ENCODE data around the gene UBXN7.
"Not testable (repeated sequence)": the region's sequence is repeated elsewhere in the genome, so short reads cannot be mapped to it uniquely, and the experiment has no call there.

The UBXN7 gene

DNA sequence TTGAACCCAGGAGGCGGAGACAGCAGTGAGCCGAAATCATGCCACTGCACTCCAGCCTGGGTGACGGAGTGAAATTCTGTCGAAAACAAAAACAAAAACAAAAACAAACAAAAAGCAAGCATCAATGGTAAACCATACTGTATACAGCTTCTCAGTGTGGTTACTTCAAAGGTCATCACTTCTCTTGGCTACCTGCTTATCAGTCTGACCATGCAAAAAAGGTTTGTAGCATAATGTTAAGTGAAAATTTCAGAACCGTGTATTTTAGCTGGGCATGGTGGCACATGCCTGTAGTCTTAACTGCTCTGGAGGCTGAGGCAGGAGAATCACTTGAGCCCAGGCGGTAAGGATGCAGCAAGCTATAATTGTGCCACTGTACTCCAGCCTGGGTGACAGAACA is 4.2 kb downstream of the UBXN7 start:
- Histone ChIP-seq H3K36me3 (ENCODE audit: control insufficient read depth, insufficient read depth, low read length) (no peaks in the 10 kb centered on the region), H3K9ac (no peak overlapping the region), H3K27me3 (ENCODE audit: control insufficient read depth, insufficient read depth, low read length) (no peaks in the 10 kb centered on the region), H3K4me3 (ENCODE audit: low read depth, low read length) (no peak overlapping the region), H3K9me3 (ENCODE audit: control insufficient read depth, low read length) (no peaks in the 10 kb centered on the region), H3K79me2 (peaks cover 65% of the 10 kb centered on the region), H3K4me2 (ENCODE audit: low read length) (no peak overlapping the region), H2AFZ (no peak overlapping the region), H3K27ac (no peak overlapping the region), H3K4me1 (no peaks in the 10 kb centered on the region)
- TF ChIP-seq, protein P1, sequence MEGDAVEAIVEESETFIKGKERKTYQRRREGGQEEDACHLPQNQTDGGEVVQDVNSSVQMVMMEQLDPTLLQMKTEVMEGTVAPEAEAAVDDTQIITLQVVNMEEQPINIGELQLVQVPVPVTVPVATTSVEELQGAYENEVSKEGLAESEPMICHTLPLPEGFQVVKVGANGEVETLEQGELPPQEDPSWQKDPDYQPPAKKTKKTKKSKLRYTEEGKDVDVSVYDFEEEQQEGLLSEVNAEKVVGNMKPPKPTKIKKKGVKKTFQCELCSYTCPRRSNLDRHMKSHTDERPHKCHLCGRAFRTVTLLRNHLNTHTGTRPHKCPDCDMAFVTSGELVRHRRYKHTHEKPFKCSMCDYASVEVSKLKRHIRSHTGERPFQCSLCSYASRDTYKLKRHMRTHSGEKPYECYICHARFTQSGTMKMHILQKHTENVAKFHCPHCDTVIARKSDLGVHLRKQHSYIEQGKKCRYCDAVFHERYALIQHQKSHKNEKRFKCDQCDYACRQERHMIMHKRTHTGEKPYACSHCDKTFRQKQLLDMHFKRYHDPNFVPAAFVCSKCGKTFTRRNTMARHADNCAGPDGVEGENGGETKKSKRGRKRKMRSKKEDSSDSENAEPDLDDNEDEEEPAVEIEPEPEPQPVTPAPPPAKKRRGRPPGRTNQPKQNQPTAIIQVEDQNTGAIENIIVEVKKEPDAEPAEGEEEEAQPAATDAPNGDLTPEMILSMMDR (IDR thresholded peaks at IDR 0.05) = no peak

DNA sequence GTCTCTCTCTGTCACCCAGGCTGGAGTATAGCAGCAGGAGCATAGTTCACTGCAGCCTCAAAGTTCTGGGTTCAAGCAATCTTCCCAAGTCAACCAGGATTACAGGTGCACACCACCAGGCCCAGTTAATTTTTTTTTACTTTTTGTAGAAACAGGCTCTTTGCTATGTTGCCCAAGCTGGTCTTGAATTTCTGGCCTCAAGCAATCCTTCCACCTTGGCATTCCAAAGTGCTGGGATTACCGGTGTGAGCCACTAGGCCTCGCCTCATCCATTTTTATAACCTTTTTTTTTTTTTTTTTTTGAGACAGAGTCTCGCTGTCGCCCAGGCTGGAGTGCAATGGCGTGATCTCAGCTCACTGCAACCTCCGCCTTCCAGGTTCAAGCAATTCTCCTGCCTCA is 7.8 kb downstream of the UBXN7 start:
- H2AFZ ChIP-seq, H3K4me1 ChIP-seq, H3K27ac ChIP-seq: not testable (repeated sequence)

DNA sequence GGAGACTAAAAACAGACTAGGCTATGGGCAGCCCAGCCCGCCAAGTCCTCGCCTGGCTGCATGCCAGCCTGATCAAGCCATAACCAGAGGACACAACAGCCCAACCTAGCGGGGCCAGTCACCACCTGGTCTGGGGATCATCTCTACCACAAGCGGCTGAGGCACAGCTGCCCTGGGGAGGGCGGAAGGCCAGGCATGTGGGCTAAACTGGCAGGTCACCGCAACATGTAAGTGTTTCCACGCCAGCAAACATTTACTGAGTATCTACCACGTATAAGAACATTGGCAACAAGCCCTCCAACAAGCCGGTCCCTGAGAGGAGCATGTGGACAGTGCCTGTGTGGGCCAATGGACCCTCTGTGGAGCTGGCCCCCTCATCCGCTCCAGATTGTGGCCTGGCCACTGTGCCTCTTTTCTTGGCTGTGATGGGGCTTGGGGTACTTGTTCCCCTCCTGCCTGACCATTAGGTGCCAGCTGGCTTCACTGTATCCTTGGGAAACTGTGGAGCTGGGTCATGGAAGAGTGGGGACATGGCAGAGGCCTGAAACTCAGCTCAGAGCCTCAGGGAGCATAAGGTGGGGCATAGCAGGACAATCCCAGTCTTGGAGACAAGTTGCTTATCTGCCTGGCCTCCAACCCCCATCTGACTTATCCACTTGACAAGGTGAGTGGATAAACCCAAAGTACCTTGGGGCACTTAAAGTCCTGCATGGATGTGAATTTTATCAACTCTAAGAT is 9.0 kb downstream of the UBXN7 start:
- no peaks in the 10 kb centered on the region for H3K36me3 ChIP-seq (ENCODE audit: control insufficient read depth, insufficient read depth, low read length)
- peaks cover 3% of the 10 kb centered on the region for H3K4me1 ChIP-seq
- no peak overlapping the region for H3K4me3 ChIP-seq (ENCODE audit: low read depth, low read length)
- TF ChIP-seq, protein P1 (IDR thresholded peaks at IDR 0.05) = no peak
- H3K27ac ChIP-seq = no peak overlapping the region
- no peaks in the 10 kb centered on the region for H3K27me3 ChIP-seq (ENCODE audit: control insufficient read depth, insufficient read depth, low read length)
- H3K9me3 ChIP-seq (ENCODE audit: control insufficient read depth, low read length) = no peaks in the 10 kb centered on the region
- H3K9ac ChIP-seq = no peak overlapping the region
- H3K4me2 ChIP-seq (ENCODE audit: low read length) = peak overlapping the region; percentile 24
- peaks cover 89% of the 10 kb centered on the region for H3K79me2 ChIP-seq
- no peak overlapping the region for H2AFZ ChIP-seq

More for the DNA sequence above, 7.8 kb downstream of the UBXN7 start:
- not testable (repeated sequence) for H3K4me3 ChIP-seq (ENCODE audit: low read depth, low read length); H3K9ac ChIP-seq; H3K36me3 ChIP-seq (ENCODE audit: control insufficient read depth, insufficient read depth, low read length); H3K27me3 ChIP-seq (ENCODE audit: control insufficient read depth, insufficient read depth, low read length); H3K9me3 ChIP-seq (ENCODE audit: control insufficient read depth, low read length); H3K4me2 ChIP-seq (ENCODE audit: low read length)
- H3K79me2 ChIP-seq = peaks cover 88% of the 10 kb centered on the region

DNA sequence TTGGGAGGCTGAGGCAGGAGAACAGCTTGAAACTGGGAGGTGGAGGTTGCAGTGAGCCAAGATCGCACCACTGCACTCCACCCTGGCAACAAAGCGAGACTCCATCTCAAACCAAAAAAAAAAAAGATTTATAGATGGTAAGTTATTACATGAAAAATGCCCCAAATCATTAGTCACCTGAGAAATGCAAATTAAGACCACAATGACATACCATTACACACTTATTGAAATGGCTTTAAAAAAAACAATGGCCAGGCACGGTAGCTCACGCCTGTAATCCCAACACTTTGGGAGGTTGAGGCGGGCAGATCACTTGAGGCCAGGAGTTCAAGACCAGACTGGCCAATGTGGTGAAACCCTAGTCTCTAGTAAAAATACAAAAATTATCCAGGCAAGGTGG is 10.6 kb downstream of the UBXN7 start:
- H3K4me2 ChIP-seq (ENCODE audit: low read length); H3K36me3 ChIP-seq (ENCODE audit: control insufficient read depth, insufficient read depth, low read length); H3K4me3 ChIP-seq (ENCODE audit: low read depth, low read length); H3K27me3 ChIP-seq (ENCODE audit: control insufficient read depth, insufficient read depth, low read length); H3K27ac ChIP-seq; H3K4me1 ChIP-seq; H3K9me3 ChIP-seq (ENCODE audit: control insufficient read depth, low read length); H2AFZ ChIP-seq; H3K9ac ChIP-seq: not testable (repeated sequence)
- peaks cover 84% of the 10 kb centered on the region for H3K79me2 ChIP-seq

DNA sequence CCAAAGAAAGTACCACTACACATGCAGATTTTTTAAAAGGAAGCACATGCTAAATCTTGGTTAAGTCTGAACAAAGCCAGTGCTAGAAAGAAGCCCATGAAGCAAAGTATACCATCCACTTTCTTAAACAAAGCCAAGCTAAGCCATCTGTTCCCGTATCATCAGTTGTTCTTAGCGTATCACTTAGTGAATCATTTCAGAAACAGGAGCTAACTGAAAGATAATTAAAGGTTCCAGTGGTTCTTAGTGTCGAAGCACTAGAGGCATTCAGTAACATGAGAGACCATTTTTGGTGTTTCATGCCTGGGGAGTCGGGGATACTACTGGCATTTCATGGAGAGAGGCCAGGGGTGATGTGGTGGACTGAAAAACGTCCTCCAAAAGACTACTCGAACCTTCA is 12.8 kb downstream of the UBXN7 start:
- peaks cover 77% of the 10 kb centered on the region for H3K79me2 ChIP-seq
- no peak overlapping the region for H3K4me2 ChIP-seq (ENCODE audit: low read length)
- no peaks in the 10 kb centered on the region for H3K27me3 ChIP-seq (ENCODE audit: control insufficient read depth, insufficient read depth, low read length)
- peaks cover 3% of the 10 kb centered on the region for H3K4me1 ChIP-seq
- TF ChIP-seq, protein P1 (IDR thresholded peaks at IDR 0.05) = no peak
- no peak overlapping the region for H2AFZ ChIP-seq
- no peak overlapping the region for H3K27ac ChIP-seq
- no peak overlapping the region for H3K9ac ChIP-seq
- no peaks in the 10 kb centered on the region for H3K36me3 ChIP-seq (ENCODE audit: control insufficient read depth, insufficient read depth, low read length)
- H3K4me3 ChIP-seq (ENCODE audit: low read depth, low read length) = no peak overlapping the region
- no peaks in the 10 kb centered on the region for H3K9me3 ChIP-seq (ENCODE audit: control insufficient read depth, low read length)

DNA sequence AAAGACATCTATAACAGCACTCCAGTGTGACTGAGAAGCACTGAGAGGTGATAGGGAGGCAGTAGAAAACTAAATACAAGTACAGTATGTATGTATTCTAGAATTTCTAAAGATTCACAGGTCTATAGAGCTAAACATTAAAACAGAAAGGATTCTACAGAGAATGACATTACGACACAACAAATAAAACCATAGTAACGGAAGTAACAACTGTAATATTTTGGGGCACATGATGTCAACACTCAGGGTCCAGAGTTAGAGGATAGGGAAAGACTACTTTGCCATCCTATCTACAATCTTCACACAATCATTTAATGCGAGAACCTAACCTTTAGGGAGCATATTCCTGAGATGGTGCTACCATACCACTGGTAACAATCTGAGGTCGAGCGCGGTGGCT is 13.6 kb downstream of the UBXN7 start:
- no peaks in the 10 kb centered on the region for H3K27me3 ChIP-seq (ENCODE audit: control insufficient read depth, insufficient read depth, low read length)
- H3K9ac ChIP-seq = no peak overlapping the region
- no peak overlapping the region for H3K27ac ChIP-seq
- no peak overlapping the region for H2AFZ ChIP-seq
- H3K9me3 ChIP-seq (ENCODE audit: control insufficient read depth, low read length) = no peaks in the 10 kb centered on the region
- H3K4me1 ChIP-seq = peaks cover 3% of the 10 kb centered on the region
- H3K36me3 ChIP-seq (ENCODE audit: control insufficient read depth, insufficient read depth, low read length) = no peaks in the 10 kb centered on the region
- TF ChIP-seq, protein P1 (IDR thresholded peaks at IDR 0.05) = no peak
- no peak overlapping the region for H3K4me2 ChIP-seq (ENCODE audit: low read length)
- peaks cover 78% of the 10 kb centered on the region for H3K79me2 ChIP-seq
- no peak overlapping the region for H3K4me3 ChIP-seq (ENCODE audit: low read depth, low read length)

Data from parathyroid adenoma (tissue), 2 donors.